ENCODE results near the gene GAS7. TPM values are rescaled to one million over a fixed set of nuclear protein-coding genes. Genes with fewer than 3 reads are reported as not detected.

Gene GAS7
- polyA plus RNA-seq, 3 donors from 2014 or later: 8.1 to 31.2 (median 13.7) TPM

DNA sequence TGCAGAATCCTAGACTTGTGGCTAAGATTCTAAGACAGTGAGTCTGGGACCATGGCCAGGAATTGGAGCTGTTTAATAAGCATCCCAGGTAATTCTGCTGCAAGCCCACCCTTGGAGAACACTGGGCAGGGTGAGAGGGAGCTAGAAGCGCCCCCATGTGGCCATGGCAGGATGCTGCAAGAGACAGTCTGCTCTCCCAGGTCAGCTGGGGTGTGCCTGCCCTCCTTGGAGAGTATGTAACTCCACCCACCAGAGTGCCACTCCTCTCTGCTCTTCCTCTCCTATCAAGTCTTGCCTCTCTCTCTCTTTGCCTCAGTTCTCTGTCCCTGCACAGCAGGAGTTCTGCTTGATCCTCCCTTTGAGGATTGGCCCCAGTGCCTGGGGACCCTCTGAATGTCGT, 308.3 kb downstream of the GAS7 start:
- no peak for DNase-seq

DNA sequence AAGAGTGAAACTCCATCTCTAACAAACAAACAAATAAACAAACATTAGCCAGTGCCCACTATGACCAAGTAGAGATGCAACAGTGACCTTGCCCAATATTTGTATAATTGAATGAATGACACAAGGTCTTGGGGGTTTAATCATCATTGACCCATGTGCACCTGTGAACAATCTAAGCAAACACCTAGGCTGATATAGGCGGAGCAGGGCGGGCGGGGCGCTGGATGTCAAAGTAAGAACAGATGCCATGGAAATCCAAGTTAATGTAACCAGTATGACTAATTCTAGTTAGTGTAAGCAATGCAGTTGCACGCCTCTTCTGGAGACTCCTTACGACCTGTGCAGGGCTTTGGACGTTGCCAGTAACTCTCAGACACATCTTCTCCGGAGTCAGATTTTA, 310.9 kb downstream of the GAS7 start:
- Mint-ChIP-seq H3K9me3 (peaks cover 6 to 14% (median 11%) of the 10 kb centered on the region in 6 donors), H3K4me1 (no peaks in the 10 kb centered on the region), H3K36me3 (no peaks in the 10 kb centered on the region), H3K27ac (no peak overlapping the region), H3K4me3 (no peak overlapping the region), H3K27me3 (ENCODE audit: low read depth in 3 of 3) (peaks cover 0 to 3% (median 0%) of the 10 kb centered on the region in 3 donors)
- DNase-seq: no peak

More for the DNA sequence above, 308.3 kb downstream of the GAS7 start:
- Mint-ChIP-seq H3K4me3 (no peak overlapping the region), H3K4me1 (no peaks in the 10 kb centered on the region), H3K27me3 (ENCODE audit: low read depth in 3 of 3) (peaks cover 0 to 7% (median 3%) of the 10 kb centered on the region in 3 donors), H3K9me3 (no peaks in the 10 kb centered on the region), H3K27ac (no peak overlapping the region), H3K36me3 (no peaks in the 10 kb centered on the region)

DNA sequence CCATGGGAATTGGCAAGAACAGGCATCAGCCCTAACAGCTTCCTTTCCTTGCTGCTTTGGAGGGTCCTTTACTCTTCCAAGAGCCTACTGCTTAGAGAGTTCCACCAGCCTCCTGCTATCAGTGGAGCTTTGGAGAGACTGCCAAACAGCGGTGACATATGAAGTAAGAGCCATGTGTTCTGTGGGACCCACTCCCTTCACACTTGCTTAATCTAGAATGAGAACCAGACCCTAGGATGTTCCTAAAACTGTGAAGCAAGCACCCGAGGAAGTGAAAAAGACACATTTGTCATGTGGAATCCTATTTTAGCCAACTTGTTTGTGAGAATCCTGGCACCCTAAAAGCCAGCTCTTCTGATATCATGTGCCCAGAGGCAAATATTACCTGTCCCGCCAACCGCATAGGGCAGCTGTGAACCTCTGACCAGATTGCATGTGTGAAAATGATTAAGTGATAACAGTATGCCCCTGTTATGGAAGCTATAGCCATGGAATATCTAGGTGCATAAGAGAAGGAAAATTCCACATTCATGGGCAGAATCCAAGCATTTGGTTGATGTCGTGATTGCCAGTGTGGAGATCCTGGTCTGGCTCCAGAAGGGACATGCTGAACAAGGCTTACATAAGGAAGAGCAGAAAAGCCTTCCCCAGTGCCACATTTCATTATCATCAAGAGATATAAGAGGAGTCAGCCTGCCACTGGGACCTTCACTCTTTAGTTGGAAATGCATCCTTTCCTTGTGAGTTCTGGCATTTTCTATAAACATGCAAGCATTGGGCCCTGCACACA, 312.1 kb downstream of the GAS7 start:
- Mint-ChIP-seq H3K4me1 (no peaks in the 10 kb centered on the region), H3K4me3 (no peak overlapping the region), H3K27me3 (ENCODE audit: low read depth in 3 of 3) (peaks cover 0 to 3% (median 3%) of the 10 kb centered on the region in 3 donors), H3K36me3 (peaks cover 0 to 5% (median 0%) of the 10 kb centered on the region in 3 donors), H3K27ac (no peak overlapping the region), H3K9me3 (peaks cover 6 to 22% (median 14%) of the 10 kb centered on the region in 6 donors)
- no peak for DNase-seq

DNA sequence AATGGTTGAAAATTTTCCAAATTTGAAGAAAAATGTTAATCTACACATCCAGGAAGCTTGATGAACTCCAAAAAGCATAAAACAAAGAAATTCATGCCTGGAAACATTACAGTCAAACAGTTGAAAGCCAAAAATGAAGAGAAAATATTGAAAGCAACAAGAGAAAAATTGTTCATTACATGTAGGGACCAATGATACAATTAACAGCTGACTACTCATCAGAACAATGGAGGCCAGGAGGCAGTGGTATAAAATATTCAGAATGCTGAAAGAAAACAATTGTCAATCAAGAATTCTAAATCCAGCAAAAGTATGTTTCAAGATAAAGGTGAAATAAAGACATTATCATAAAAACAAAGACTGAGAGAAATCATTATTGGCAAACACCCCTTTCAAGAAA, 315.0 kb downstream of the GAS7 start:
- peaks cover 0 to 5% (median 0%) of the 10 kb centered on the region in 3 donors for H3K36me3 Mint-ChIP-seq
- peaks cover 6 to 22% (median 14%) of the 10 kb centered on the region in 6 donors for H3K9me3 Mint-ChIP-seq
- peaks cover 0 to 10% (median 4%) of the 10 kb centered on the region in 3 donors for H3K27me3 Mint-ChIP-seq (ENCODE audit: low read depth in 3 of 3)
- H3K27ac Mint-ChIP-seq: no peak overlapping the region
- no peaks in the 10 kb centered on the region for H3K4me1 Mint-ChIP-seq
- DNase-seq: no peak
- no peak overlapping the region for H3K4me3 Mint-ChIP-seq

DNA sequence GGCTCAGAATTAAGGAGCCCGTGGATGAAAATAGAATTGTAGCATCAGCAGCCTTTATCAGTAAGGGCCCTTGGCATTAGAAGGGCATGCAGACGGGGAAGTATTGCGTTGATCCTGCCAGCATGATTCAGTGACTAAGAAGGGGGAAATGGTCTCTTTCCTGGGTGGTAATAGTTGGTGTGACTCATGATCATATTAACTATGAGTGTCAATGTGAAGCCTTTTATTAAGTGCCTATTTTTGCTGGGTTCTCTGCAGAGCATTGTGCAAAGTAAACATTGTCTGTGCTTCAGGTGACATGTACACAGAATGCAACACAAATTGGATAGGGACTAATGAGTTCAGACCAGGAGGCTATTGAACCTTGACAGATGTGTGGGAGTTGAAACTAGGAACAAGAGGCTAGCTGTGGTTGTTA, 317.8 kb downstream of the GAS7 start:
- peaks cover 6 to 22% (median 14%) of the 10 kb centered on the region in 6 donors for H3K9me3 Mint-ChIP-seq
- H3K36me3 Mint-ChIP-seq: peaks cover 0 to 5% (median 0%) of the 10 kb centered on the region in 3 donors
- H3K27ac Mint-ChIP-seq: no peak overlapping the region
- H3K4me1 Mint-ChIP-seq: no peaks in the 10 kb centered on the region
- no peak for DNase-seq
- no peak overlapping the region for H3K4me3 Mint-ChIP-seq
- H3K27me3 Mint-ChIP-seq (ENCODE audit: low read depth in 3 of 3): peaks cover 4 to 10% (median 5%) of the 10 kb centered on the region in 3 donors

DNA sequence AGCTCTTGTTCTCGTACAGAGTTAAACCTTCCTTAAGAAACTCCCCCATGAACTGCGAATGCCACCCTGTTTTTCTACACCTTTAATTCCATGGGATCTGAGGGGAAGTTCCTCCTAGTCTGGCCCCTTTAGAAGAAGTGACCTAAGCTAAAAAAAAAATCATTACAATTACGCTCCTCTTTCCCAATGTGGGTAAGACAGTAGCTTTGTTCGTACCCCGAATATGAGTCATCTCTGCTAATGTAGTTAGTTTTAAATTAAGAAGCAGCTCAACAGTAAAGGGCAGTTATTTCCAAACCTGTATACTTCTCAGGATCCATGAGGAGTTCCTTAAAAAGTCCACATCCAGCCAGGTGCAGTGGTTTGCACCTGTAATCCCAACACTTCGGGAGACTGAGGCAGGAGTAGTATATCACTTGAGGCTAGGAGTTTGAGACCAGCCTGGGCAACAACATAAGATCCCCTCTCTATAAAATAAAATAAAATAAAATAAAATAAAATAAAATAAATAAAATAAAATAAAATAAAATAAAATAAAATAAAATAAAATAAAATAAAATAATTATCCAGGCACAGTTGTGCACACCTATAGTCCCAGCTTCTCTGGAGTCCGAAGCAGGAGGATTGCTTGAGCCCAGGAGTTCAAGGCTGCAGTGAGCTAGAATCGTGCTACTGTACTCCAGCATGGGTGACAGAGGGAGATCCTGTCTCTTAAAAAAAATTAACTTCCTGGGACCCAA, 319.4 kb downstream of the GAS7 start:
- H3K36me3 Mint-ChIP-seq: peaks cover 0 to 5% (median 0%) of the 10 kb centered on the region in 3 donors
- H3K4me1 Mint-ChIP-seq: no peaks in the 10 kb centered on the region
- H3K9me3 Mint-ChIP-seq: peaks cover 5 to 22% (median 14%) of the 10 kb centered on the region in 6 donors
- H3K27me3 Mint-ChIP-seq (ENCODE audit: low read depth in 3 of 3): peaks cover 4 to 10% (median 8%) of the 10 kb centered on the region in 3 donors
- no peak overlapping the region for H3K27ac Mint-ChIP-seq
- DNase-seq: no peak
- H3K4me3 Mint-ChIP-seq: no peak overlapping the region

DNA sequence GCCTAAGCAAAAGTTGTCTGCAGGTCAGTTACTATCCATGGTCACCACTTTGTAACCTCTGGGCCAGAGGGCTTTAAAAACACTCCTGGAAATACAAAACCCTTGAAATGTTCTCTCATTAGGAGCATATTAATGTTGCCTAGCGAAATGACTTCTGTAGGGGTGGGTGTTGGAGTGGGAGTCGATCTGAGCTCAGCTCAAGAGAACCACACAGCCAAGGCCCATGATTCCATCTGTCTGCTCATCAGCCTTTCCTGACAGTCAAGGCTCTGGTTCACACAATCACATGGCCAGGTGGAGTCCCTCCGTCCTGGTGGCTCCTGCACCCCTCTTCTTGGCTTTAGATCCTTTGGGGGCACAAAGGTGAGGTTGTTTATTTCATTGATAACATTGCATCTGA, 320.1 kb downstream of the GAS7 start:
- Mint-ChIP-seq H3K4me1 (no peaks in the 10 kb centered on the region), H3K27ac (no peak overlapping the region), H3K36me3 (peaks cover 0 to 5% (median 0%) of the 10 kb centered on the region in 3 donors), H3K9me3 (peaks cover 5 to 19% (median 10%) of the 10 kb centered on the region in 6 donors), H3K27me3 (ENCODE audit: low read depth in 3 of 3) (peaks cover 4 to 10% (median 8%) of the 10 kb centered on the region in 3 donors), H3K4me3 (no peak overlapping the region)
- no peak for DNase-seq

DNA sequence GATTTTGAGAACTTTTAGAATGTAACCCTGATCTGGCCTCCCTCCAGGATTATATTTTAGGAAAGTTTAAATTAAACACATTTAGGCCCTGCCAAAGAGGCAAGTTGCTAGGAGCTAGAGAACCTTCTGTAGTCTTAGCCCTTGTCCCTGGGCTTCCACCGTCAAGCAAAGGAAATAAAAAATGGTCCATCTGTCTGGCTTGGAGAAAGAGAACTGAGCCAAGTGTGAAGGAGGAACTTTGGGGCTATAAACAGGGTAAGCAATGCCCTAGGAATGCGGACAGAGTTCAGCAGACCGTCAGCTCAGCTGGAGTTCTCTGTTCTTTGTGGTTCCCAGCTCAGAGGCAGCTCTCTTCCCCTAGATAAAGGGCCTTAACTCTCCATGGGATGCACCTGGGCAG, 323.0 kb downstream of the GAS7 start:
- DNase-seq: no peak
- H3K4me3 Mint-ChIP-seq: no peak overlapping the region
- peaks cover 3 to 10% (median 4%) of the 10 kb centered on the region in 3 donors for H3K27me3 Mint-ChIP-seq (ENCODE audit: low read depth in 3 of 3)
- no peaks in the 10 kb centered on the region for H3K36me3 Mint-ChIP-seq
- no peak overlapping the region for H3K27ac Mint-ChIP-seq
- no peaks in the 10 kb centered on the region for H3K4me1 Mint-ChIP-seq
- no peaks in the 10 kb centered on the region for H3K9me3 Mint-ChIP-seq

DNA sequence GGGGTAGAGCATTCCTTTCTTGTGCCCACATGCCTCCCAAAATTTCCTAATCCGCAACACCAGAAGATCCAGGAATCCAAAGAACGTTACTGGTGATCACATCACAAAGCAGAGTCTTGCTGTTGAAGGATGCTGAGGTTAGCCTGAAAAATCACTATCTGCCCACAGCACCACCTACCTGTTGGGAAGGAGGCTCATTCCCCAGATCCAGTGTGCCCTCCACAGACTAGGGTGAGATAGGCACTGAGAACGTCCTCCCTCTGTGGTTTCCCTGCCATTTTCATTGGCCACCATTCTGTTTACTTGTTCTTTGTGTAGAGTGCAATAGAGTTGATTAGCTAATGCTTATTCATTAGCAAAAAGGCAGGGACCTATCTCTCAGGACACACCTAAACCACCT, 323.7 kb downstream of the GAS7 start:
- no peak overlapping the region for H3K27ac Mint-ChIP-seq
- no peaks in the 10 kb centered on the region for H3K36me3 Mint-ChIP-seq
- H3K9me3 Mint-ChIP-seq: no peaks in the 10 kb centered on the region
- no peak overlapping the region for H3K4me3 Mint-ChIP-seq
- peaks cover 3 to 6% (median 4%) of the 10 kb centered on the region in 3 donors for H3K27me3 Mint-ChIP-seq (ENCODE audit: low read depth in 3 of 3)
- DNase-seq: no peak
- H3K4me1 Mint-ChIP-seq: no peaks in the 10 kb centered on the region

DNA sequence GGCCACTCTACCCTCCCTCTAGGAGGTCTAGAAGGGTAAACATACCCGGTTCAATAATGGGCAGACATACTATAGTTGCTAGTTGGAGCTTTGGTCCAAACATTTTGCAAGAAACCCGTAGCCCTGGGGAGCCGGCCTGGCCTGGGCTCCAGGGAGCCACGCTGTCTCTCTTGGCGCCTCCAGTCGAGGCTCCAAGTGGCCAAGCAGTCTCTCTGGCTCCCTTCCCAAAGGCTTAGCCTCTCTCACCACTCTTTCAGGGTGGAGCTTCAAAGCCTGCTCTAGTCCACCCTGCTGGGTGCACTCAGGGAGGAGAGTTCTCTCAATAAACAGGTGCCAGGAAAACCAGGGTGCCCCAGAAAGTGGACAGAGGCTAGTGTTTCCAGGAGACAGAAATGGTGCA, 325.6 kb downstream of the GAS7 start:
- no peaks in the 10 kb centered on the region for H3K9me3 Mint-ChIP-seq
- H3K27ac Mint-ChIP-seq: no peak overlapping the region
- H3K4me1 Mint-ChIP-seq: no peaks in the 10 kb centered on the region
- H3K36me3 Mint-ChIP-seq: peaks cover 0 to 2% (median 0%) of the 10 kb centered on the region in 3 donors
- no peak overlapping the region for H3K4me3 Mint-ChIP-seq
- H3K27me3 Mint-ChIP-seq (ENCODE audit: low read depth in 3 of 3): peaks cover 0 to 8% (median 6%) of the 10 kb centered on the region in 3 donors
- DNase-seq: no peak

DNA sequence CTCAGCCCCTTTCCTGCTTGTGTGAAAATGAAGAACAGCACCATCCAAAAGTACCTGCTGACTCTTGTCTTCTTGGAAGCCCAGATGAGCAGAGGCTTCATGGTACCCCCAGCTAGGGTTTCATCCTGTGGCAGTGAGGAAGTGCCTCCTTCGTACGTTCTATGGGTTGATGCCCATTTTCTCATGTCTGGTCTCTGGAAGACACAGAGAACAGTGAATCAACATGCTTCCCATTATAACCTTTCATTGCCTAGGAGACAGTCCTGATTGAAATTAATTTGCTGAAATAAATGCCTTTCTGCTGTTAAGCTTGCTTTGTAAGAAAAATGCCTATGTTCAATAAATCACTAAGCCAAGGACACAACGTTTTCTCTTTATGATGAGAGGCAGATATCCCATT, 329.9 kb downstream of the GAS7 start:
- Mint-ChIP-seq H3K9me3 (no peaks in the 10 kb centered on the region), H3K27me3 (ENCODE audit: low read depth in 3 of 3) (peaks cover 2 to 6% (median 6%) of the 10 kb centered on the region in 3 donors), H3K27ac (no peak overlapping the region), H3K4me3 (no peak overlapping the region), H3K36me3 (peaks cover 0 to 3% (median 0%) of the 10 kb centered on the region in 3 donors), H3K4me1 (no peaks in the 10 kb centered on the region)
- DNase-seq: no peak

DNA sequence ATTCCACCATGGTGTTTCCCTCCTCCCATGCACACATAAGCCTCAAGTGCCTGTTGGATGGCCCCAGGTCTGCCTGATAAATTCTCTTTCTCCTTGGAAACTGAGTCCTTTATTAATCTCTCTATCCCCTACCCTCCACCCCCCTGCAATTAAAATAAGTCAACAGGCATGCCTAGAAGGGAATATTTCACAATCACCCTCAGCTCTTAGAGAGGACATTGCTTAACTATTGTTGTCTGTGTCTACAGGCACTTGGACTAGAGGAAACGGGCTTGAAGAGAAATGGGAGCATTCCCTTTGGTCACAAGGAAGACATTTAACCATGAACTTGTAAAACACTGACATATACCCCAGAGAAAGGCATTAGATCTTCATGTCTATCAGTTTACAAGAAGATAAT, 332.8 kb downstream of the GAS7 start:
- no peak overlapping the region for H3K4me3 Mint-ChIP-seq
- no peaks in the 10 kb centered on the region for H3K4me1 Mint-ChIP-seq
- peaks cover 2 to 7% (median 4%) of the 10 kb centered on the region in 3 donors for H3K27me3 Mint-ChIP-seq (ENCODE audit: low read depth in 3 of 3)
- H3K36me3 Mint-ChIP-seq: peaks cover 0 to 3% (median 0%) of the 10 kb centered on the region in 3 donors
- H3K27ac Mint-ChIP-seq: no peak overlapping the region
- peaks cover 0 to 4% (median 0%) of the 10 kb centered on the region in 6 donors for H3K9me3 Mint-ChIP-seq
- no peak for DNase-seq

DNA sequence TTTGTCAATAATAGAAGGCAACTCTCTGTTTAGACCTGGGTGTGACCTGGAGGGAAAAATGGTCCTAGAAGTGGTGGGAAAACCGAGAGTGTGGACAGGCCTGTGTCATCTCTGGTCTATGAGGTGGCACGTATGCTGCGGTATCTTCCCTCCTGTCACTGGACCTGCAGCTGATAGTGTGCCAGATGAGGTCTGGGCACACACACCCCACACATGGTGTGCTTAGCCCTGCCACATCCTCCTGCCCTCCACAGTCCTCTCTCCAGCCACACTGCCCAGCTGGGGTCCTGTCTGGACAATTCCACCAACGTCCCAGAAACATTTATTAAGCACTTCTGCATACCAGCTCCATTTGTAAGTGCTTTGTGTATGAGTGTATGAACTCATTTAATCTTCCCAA, 335.5 kb downstream of the GAS7 start:
- H3K9me3 Mint-ChIP-seq: peaks cover 0 to 9% (median 2%) of the 10 kb centered on the region in 6 donors
- peaks cover 0 to 2% (median 0%) of the 10 kb centered on the region in 3 donors for H3K36me3 Mint-ChIP-seq
- H3K27ac Mint-ChIP-seq: no peak overlapping the region
- H3K4me1 Mint-ChIP-seq: no peaks in the 10 kb centered on the region
- no peak for DNase-seq
- peaks cover 2 to 13% (median 3%) of the 10 kb centered on the region in 3 donors for H3K27me3 Mint-ChIP-seq (ENCODE audit: low read depth in 3 of 3)
- H3K4me3 Mint-ChIP-seq: no peak overlapping the region

DNA sequence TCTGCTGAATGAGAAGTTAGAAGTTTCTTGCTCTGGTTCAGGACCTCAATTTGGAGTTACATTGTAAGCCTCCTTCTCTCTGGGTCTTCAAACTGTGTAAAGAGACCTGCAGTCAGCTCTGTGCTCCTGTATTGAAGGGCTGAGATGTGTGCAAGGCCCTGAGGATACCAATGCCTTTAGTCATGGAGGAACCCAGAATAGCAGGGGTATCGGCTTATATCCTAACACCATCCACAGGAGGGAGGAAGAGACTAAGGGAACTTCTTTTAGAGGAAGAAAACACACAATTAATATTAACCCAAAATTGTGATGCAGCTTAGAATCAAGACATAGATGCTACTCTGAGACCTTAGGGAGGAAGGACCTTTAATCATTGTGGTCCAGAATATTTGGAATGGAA, 336.2 kb downstream of the GAS7 start:
- Mint-ChIP-seq H3K27me3 (ENCODE audit: low read depth in 3 of 3) (peaks cover 2 to 13% (median 3%) of the 10 kb centered on the region in 3 donors), H3K27ac (no peak overlapping the region), H3K4me3 (no peak overlapping the region), H3K4me1 (no peaks in the 10 kb centered on the region), H3K36me3 (no peaks in the 10 kb centered on the region), H3K9me3 (peaks cover 0 to 9% (median 2%) of the 10 kb centered on the region in 6 donors)
- no peak for DNase-seq

Measured in immature natural killer cell (primary cell).